ENCODE data around the gene PYGB.

PYGB gene

DNA sequence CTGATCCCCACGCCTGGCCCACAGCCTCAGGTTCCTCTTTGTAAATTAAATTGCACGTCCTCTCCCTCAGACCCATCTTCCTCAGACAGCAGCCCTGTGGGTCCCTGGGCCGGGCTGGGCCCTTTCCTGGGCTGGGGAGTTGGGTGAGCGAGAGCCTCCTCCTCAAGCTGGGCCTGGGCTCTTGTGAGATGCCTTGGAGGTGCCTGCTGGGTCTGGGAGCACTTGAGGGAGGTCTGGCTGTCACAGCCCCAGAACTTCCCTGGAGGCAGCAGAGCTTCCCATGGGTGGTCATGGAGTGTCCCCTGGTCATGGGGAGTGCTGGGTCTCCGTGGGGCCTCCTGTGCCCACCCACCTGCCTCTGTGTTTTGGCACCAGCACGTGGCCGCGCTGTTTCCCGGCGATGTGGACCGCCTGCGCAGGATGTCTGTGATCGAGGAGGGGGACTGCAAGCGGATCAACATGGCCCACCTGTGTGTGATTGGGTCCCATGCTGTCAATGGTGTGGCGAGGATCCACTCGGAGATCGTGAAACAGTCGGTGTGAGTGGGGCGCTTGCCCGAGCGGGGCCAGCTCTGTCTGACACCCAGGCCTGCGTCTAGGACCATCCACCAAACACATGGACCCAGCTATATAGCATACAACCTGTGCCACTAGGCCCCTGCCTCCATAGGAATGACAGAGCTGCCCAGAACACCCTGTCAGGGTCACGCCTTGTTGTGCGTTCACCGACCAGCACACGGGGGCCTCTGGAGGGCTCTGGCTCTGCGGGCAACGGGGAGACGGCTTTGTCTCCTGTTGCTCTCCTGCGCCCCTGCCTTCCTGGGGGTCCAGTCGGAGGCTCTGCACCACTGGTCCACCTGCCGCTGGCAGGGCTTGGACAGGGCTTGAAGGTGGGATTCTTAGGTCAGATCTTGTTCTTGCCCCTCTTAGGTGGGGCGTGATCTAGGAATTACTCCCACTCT is 33.0 kb downstream of the PYGB start:
- TF ChIP-seq, protein P1, sequence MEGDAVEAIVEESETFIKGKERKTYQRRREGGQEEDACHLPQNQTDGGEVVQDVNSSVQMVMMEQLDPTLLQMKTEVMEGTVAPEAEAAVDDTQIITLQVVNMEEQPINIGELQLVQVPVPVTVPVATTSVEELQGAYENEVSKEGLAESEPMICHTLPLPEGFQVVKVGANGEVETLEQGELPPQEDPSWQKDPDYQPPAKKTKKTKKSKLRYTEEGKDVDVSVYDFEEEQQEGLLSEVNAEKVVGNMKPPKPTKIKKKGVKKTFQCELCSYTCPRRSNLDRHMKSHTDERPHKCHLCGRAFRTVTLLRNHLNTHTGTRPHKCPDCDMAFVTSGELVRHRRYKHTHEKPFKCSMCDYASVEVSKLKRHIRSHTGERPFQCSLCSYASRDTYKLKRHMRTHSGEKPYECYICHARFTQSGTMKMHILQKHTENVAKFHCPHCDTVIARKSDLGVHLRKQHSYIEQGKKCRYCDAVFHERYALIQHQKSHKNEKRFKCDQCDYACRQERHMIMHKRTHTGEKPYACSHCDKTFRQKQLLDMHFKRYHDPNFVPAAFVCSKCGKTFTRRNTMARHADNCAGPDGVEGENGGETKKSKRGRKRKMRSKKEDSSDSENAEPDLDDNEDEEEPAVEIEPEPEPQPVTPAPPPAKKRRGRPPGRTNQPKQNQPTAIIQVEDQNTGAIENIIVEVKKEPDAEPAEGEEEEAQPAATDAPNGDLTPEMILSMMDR (IDR thresholded peaks at IDR 0.05; ENCODE audit: low read depth, low read length) = no peak
- TF ChIP-seq MYC (IDR thresholded peaks at IDR 0.05; ENCODE audit: low read depth, low read length) (no peak), POLR2A (IDR thresholded peaks at IDR 0.05; ENCODE audit: extremely low read depth, insufficient read length) (no peak)
- TF ChIP-seq, protein P2, sequence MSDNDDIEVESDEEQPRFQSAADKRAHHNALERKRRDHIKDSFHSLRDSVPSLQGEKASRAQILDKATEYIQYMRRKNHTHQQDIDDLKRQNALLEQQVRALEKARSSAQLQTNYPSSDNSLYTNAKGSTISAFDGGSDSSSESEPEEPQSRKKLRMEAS (IDR thresholded peaks at IDR 0.05; ENCODE audit: low read depth, low read length) = no peak
- DNase-seq (ENCODE audit: low read depth) = no peak
- H3K4me3 ChIP-seq (ENCODE audit: low read depth, low read length) = no peak overlapping the region

DNA sequence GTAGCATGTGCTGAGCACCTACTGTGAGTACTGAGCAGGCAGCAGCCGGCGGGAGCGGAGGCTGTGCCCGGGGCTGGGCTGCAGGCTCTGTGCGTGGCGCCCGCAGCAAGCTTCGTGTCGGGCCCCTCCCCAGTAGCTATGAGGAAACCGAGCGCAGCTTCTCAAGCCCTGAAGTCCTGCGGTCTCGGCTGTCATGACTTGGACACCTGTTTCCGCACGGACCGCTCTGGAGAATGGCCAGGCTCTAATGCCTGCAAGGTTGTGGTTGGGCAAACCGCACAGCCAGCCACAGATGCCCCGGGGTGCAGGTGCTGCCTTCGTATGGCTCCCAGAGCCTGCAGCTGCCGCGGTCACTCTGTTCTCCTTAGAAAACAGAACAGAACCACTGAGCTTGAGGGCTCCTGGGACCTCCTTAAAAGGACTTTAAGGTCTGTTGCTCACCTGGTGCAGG is 33.7 kb downstream of the PYGB start:
- no peak overlapping the region for H3K4me3 ChIP-seq (ENCODE audit: low read depth, low read length)
- TF ChIP-seq POLR2A (IDR thresholded peaks at IDR 0.05; ENCODE audit: extremely low read depth, insufficient read length) (no peak), MYC (IDR thresholded peaks at IDR 0.05; ENCODE audit: low read depth, low read length) (no peak)
- TF ChIP-seq, protein P2 (IDR thresholded peaks at IDR 0.05; ENCODE audit: low read depth, low read length) = no peak
- TF ChIP-seq, protein P1 (IDR thresholded peaks at IDR 0.05; ENCODE audit: low read depth, low read length) = no peak
- DNase-seq (ENCODE audit: low read depth) = peak; percentile 87

DNA sequence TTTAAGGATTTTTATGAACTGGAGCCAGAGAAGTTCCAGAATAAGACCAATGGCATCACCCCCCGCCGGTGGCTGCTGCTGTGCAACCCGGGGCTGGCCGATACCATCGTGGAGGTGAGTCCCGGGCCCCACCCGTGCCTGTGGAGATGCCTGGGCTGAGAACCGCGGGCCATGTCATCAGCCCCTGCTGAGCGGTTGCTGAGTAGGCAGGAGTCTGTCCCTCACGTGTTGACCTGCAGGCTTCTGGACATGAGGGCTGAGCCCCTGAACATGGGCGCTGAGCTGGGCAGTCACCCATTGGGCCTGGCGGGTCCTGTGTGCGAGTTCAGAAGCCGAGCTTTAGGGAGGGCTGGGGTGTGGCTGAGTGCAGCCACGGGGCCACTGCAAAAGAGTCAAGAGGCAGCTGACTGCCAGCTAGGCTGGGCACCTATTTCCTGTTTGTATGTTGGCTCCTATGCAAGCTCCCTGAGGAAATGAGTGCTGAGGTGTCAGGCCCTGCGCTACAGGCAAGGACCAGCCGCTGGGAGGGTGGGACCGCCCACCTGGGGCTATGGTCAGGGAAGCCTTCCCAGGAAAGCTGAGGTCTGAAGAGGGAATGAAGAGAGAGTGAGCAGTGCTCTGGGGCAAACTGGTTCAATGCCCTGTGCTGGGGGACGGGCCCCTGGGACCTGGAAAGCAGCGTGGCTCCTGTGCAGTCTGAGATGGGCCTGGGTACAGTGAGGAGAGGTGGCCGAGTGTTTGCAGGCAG is 34.3 kb downstream of the PYGB start:
- no peak for DNase-seq (ENCODE audit: low read depth)
- H3K4me3 ChIP-seq (ENCODE audit: low read depth, low read length) = no peak overlapping the region
- TF ChIP-seq POLR2A (IDR thresholded peaks at IDR 0.05; ENCODE audit: extremely low read depth, insufficient read length) (no peak), MYC (IDR thresholded peaks at IDR 0.05; ENCODE audit: low read depth, low read length) (no peak)
- TF ChIP-seq, protein P1 (IDR thresholded peaks at IDR 0.05; ENCODE audit: low read depth, low read length) = no peak
- TF ChIP-seq, protein P2 (IDR thresholded peaks at IDR 0.05; ENCODE audit: low read depth, low read length) = no peak

DNA sequence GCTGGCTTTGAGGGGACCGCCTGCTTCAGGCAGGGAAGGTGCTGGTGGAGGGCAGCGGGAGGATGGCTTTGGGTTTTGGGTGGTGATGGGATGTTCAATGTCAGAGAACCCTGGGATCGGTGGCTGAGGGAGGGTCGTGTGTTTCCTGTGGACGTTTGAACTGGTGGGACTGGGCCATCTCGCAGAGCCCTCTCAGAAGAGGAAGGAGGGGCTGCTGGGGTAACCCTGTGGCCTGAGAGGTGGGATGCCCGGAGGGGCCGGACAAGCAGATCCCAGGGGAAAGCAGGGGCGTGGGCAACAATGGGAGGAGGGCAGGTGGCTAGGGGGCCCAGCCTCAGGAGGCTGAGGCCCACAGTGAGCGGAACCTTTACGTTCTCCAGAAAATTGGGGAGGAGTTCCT is 34.9 kb downstream of the PYGB start:
- H3K4me3 ChIP-seq (ENCODE audit: low read depth, low read length) = no peak overlapping the region
- TF ChIP-seq, protein P2 (IDR thresholded peaks at IDR 0.05; ENCODE audit: low read depth, low read length) = no peak
- TF ChIP-seq, protein P1 (IDR thresholded peaks at IDR 0.05; ENCODE audit: low read depth, low read length) = no peak
- no peak for TF ChIP-seq POLR2A (IDR thresholded peaks at IDR 0.05; ENCODE audit: extremely low read depth, insufficient read length)
- no peak for TF ChIP-seq MYC (IDR thresholded peaks at IDR 0.05; ENCODE audit: low read depth, low read length)
- DNase-seq (ENCODE audit: low read depth) = no peak

DNA sequence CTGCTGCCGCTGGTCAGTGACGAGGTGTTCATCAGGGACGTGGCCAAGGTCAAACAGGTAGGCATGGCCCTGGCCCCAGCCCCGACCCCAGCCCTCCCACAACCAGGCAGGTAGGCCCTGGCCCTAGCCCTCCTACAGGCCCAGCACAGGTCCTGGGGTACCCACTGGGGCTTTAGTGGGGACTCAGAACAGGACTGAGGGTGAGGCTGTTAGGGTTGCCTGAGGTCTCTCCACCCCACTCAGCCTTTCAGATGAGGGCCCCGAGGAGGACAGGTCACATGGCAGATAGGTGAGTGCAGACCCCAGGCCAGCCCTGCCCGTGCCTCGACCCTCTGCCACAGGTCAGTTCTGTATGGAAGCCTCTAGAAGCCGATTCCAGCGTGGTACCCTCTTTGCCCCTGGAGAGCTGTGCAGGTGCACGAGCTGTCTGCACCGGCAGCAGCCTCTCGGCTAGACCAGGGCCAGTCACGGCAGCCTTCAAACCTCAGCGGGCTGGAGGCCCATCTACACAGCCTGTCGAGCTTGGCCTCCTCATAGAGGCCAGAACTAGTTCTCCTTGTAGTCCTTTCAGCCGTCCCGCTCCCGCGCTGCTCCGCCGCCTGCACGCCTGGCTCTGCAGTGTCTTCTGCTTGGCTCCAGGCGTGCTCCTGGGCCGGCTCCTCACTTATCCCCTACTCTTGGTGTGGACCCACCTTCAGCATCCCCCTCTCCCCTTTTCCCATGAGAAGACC is 35.5 kb downstream of the PYGB start:
- no peak overlapping the region for H3K4me3 ChIP-seq (ENCODE audit: low read depth, low read length)
- no peak for TF ChIP-seq POLR2A (IDR thresholded peaks at IDR 0.05; ENCODE audit: extremely low read depth, insufficient read length)
- TF ChIP-seq, protein P2 (IDR thresholded peaks at IDR 0.05; ENCODE audit: low read depth, low read length) = no peak
- no peak for TF ChIP-seq MYC (IDR thresholded peaks at IDR 0.05; ENCODE audit: low read depth, low read length)
- TF ChIP-seq, protein P1 (IDR thresholded peaks at IDR 0.05; ENCODE audit: low read depth, low read length) = no peak
- no peak for DNase-seq (ENCODE audit: low read depth)
